ENCODE results near the gene FAM229A.

DNA sequence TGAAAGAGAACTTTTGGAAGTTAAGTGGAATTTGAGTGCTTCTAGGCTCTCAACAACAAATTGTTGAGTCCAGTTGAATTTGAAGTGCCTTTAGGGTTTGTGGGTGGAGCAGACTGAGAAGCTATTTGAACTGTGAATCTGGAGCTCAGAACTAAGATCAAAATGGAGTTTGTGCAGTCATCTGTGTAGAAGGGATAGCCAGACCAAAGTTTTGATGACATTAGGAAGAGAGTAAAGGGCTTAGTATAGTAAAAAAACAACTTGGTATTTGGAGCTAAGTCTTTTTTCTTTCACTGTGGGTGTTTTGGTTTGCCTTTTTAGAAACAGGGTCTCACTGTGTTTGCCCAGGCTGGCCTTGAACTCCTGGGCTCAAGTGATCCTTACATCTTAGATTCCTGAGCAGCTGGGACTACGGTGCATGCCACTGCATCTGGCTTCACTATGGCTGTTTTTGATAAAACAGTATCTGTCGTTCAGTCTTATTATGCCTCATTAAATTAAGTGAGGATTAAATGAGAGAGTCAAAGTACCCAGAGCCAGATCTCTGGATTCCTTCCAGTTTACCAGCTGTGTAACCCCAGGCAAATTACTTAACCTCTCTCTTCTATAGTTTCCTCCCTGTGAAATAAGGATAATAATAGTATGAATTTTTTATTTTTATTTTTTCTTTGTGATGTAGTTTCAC lies 50.4 kb downstream of the FAM229A start:
- TF ChIP-seq, protein P1, sequence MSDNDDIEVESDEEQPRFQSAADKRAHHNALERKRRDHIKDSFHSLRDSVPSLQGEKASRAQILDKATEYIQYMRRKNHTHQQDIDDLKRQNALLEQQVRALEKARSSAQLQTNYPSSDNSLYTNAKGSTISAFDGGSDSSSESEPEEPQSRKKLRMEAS (IDR thresholded peaks at IDR 0.05), result no peak
- TF ChIP-seq HDAC2 (IDR thresholded peaks at IDR 0.05), result no peak
- TF ChIP-seq, protein P2, sequence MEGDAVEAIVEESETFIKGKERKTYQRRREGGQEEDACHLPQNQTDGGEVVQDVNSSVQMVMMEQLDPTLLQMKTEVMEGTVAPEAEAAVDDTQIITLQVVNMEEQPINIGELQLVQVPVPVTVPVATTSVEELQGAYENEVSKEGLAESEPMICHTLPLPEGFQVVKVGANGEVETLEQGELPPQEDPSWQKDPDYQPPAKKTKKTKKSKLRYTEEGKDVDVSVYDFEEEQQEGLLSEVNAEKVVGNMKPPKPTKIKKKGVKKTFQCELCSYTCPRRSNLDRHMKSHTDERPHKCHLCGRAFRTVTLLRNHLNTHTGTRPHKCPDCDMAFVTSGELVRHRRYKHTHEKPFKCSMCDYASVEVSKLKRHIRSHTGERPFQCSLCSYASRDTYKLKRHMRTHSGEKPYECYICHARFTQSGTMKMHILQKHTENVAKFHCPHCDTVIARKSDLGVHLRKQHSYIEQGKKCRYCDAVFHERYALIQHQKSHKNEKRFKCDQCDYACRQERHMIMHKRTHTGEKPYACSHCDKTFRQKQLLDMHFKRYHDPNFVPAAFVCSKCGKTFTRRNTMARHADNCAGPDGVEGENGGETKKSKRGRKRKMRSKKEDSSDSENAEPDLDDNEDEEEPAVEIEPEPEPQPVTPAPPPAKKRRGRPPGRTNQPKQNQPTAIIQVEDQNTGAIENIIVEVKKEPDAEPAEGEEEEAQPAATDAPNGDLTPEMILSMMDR (IDR thresholded peaks at IDR 0.05), result no peak
- TF ChIP-seq, protein P3, sequence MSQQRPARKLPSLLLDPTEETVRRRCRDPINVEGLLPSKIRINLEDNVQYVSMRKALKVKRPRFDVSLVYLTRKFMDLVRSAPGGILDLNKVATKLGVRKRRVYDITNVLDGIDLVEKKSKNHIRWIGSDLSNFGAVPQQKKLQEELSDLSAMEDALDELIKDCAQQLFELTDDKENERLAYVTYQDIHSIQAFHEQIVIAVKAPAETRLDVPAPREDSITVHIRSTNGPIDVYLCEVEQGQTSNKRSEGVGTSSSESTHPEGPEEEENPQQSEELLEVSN (IDR thresholded peaks at IDR 0.05; ENCODE audit: borderline replicate concordance, low read depth), result no peak
- TF ChIP-seq, protein P4, sequence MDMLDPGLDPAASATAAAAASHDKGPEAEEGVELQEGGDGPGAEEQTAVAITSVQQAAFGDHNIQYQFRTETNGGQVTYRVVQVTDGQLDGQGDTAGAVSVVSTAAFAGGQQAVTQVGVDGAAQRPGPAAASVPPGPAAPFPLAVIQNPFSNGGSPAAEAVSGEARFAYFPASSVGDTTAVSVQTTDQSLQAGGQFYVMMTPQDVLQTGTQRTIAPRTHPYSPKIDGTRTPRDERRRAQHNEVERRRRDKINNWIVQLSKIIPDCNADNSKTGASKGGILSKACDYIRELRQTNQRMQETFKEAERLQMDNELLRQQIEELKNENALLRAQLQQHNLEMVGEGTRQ (IDR thresholded peaks at IDR 0.05), result no peak

Measured in A549 (cell line).